ENCODE measurements around the gene RPTN.

RPTN gene

DNA sequence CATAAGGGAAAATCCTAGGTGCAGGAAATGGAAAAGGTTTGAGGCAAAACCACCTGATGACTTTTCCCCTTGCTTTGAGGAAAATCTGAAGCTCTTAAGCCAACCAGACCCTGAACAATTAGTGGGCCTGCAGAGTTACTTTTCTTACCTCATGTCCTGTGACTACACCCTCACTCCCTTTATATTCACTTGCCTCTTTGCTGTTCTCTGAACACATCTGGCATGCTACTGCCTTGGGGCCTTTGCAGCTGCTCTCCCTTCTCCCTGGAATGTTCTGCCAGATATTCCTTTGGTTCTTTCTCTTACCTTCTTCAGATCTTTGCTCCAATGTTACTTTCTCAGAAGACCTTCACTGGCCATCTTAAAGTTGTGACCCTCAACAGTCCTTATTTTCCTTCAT is 21.8 kb downstream of the RPTN start:
- TF ChIP-seq, protein P1, sequence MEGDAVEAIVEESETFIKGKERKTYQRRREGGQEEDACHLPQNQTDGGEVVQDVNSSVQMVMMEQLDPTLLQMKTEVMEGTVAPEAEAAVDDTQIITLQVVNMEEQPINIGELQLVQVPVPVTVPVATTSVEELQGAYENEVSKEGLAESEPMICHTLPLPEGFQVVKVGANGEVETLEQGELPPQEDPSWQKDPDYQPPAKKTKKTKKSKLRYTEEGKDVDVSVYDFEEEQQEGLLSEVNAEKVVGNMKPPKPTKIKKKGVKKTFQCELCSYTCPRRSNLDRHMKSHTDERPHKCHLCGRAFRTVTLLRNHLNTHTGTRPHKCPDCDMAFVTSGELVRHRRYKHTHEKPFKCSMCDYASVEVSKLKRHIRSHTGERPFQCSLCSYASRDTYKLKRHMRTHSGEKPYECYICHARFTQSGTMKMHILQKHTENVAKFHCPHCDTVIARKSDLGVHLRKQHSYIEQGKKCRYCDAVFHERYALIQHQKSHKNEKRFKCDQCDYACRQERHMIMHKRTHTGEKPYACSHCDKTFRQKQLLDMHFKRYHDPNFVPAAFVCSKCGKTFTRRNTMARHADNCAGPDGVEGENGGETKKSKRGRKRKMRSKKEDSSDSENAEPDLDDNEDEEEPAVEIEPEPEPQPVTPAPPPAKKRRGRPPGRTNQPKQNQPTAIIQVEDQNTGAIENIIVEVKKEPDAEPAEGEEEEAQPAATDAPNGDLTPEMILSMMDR (IDR thresholded peaks at IDR 0.05; ENCODE audit: control extremely low read depth, extremely low read depth, low read depth, missing control alignments): no peak
- DNase-seq (ENCODE audit: extremely low spot score): no peak
- POLR2A ChIA-PET: no interaction called here
- CTCF ChIA-PET: interaction anchor here (1.1 to 2.8 kb wide), 2 partner anchors 12 to 49 kb away, joined by 3 to 15 read pairs; no protein-coding TSS in a partner anchor

DNA sequence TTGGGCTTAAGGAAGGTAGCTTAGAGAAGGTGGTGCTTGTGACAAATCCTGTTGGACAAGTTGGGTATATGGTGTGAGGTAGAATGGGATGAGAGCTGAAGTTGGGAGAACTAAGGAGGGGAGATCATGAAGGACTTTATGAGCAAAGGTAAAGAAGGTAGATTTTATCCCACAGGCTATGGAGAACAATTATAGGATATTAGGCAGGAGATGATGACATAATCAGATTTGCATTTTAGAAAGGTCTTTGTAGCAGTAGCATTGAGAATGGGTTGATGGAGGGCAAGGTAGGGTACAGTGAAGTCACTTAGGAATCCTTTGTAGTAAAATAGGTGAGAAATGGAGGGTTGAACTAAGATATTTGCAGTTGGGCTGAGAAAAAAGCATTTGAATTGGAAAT is 28.8 kb downstream of the RPTN start:
- ChIA-PET POLR2A (no interaction called here), CTCF (no interaction called here)

DNA sequence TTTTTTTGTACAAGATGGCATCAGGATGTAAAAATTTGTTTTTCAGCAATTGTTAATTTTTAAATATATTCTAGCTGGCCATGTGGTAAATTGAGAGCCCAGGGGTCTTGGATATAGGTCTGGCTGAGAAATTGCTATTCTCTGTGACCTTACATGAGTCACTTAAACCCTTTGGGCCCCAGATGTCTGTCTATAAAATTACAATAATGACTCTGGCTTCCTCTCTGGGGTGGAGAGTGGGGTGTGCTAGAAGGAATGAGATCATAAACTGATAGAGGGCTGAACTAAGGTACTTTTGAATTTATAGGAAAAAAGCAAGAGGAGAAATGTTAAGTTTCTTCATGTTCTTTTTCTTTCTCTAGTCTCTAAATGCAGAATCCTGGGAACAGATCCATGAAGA is 31.4 kb downstream of the RPTN start:
- CTCF ChIA-PET: no interaction called here
- DNase-seq (ENCODE audit: extremely low spot score): no peak
- TF ChIP-seq, protein P1 (IDR thresholded peaks at IDR 0.05; ENCODE audit: control extremely low read depth, extremely low read depth, low read depth, missing control alignments): no peak
- POLR2A ChIA-PET: no interaction called here

More for the DNA sequence above, 28.8 kb downstream of the RPTN start:
- TF ChIP-seq, protein P1 (IDR thresholded peaks at IDR 0.05; ENCODE audit: control extremely low read depth, extremely low read depth, low read depth, missing control alignments): no peak
- DNase-seq (ENCODE audit: extremely low spot score): no peak

DNA sequence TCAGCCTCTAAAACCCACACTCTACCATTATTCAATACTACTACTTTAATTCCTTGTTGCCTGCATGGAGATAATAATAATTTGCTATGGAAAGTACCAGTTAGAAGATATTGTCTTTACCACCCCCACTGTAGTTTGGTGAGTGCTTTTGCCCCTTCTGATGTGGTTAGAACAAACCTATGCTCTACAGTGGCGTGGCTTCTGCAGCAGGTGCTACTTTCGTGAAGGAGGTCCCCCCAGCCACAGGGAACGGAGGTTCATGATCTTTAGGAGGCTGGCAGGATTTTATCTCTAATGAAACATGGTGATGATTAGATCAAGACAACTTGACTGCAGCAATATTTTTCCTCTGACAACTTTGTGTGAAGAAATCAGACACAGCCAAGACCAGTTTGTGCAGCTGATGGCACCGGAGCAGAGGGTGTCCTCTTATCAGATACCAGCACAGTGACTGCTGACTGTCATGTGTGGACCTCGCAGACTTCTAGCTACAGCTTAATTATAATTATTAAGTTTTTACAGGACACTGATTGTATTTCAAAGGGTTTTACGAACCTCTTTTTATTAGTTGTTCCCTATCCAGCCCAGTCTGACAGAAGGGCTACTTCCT is 33.1 kb downstream of the RPTN start:
- DNase-seq (ENCODE audit: extremely low spot score): no peak
- TF ChIP-seq, protein P1 (IDR thresholded peaks at IDR 0.05; ENCODE audit: control extremely low read depth, extremely low read depth, low read depth, missing control alignments): no peak
- ChIA-PET POLR2A (no interaction called here), CTCF (no interaction called here)

DNA sequence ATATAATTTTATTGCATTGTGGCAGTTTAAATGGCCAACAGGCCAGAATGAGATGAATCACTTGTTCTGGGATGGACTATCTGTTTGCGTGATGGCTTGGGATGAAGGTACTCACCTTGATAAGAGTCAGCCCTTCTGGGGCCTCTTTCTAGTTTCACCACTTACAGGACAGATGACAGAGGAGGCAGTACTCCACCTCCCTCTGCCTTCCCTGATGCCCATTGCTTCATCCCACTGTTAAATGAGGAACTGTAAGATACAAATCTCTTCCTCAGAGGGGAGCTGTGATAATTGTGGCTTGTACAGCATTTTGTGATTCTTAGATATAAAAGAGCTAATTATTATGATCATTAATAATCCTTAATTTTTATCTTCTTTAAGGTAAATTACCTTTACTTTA is 40.1 kb downstream of the RPTN start:
- POLR2A ChIA-PET: no interaction called here
- DNase-seq (ENCODE audit: extremely low spot score): no peak
- TF ChIP-seq, protein P1 (IDR thresholded peaks at IDR 0.05; ENCODE audit: control extremely low read depth, extremely low read depth, low read depth, missing control alignments): no peak
- CTCF ChIA-PET: interaction anchor here (1.4 to 2.4 kb wide), 3 partner anchors 13 to 340 kb away, joined by 3 to 6 read pairs (median 5); no protein-coding TSS in a partner anchor

DNA sequence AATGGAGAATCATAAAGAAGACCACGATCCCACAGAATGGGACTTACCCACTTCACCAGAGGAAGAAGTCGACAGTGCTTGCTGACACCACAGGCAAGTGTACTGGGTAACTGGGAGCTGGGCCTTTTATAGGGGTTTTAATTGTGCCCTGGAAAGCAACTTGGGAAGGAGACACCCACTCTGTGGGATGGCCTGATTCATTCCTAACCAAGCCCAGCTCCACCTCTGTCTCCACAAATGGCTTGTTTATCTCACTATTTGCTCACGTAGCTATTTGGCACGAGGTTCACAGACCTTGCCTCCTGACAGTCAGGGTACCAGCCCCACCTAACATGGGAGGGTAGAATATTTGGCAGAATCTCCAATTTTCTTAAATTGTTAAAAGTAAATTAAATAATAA is 43.7 kb downstream of the RPTN start, which contains the start of gene TCHH:
Gene TCHH (minus strand): TSS at position 101 of the 400 bp plus-strand sequence. CDS start 1,364 bp downstream, outside the sequence.
- CTCF ChIA-PET: interaction anchor here (1.1 kb wide), 1 partner anchor 343 kb away, joined by 3 read pairs; no protein-coding TSS in a partner anchor
- DNase-seq (ENCODE audit: extremely low spot score): no peak
- TF ChIP-seq, protein P1 (IDR thresholded peaks at IDR 0.05; ENCODE audit: control extremely low read depth, extremely low read depth, low read depth, missing control alignments): no peak
- POLR2A ChIA-PET: no interaction called here

Measured in GM10248 (cell line).